ENCODE results near the gene B4GALNT4.
"Not testable (repeated sequence)": the region's sequence is repeated elsewhere in the genome, so short reads cannot be mapped to it uniquely, and the experiment has no call there.

B4GALNT4 gene

GRCh38 chr11:336659-337198 is 32.6 kb upstream of the B4GALNT4 start:
- DNase-seq = no peak

DNA sequence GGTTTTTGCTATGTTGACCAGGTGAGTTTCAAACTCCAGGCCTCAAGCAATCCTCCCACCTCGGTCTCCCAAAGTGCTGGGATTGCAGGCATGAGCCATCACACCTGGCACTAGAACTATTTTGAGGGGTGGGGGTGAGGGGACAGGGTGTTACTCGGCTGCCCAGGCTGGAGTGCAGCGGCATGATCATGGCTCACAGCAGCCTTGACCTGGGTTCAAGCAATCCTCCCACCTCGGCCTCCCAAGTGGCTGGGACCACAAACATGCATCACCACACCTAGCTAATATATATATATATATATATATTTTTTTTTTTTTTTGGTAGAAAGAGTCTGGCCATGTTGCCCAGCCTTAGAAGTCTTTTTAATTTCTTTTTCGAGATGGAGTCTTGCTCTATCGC is 31.6 kb upstream of the B4GALNT4 start:
- no peak for DNase-seq

DNA sequence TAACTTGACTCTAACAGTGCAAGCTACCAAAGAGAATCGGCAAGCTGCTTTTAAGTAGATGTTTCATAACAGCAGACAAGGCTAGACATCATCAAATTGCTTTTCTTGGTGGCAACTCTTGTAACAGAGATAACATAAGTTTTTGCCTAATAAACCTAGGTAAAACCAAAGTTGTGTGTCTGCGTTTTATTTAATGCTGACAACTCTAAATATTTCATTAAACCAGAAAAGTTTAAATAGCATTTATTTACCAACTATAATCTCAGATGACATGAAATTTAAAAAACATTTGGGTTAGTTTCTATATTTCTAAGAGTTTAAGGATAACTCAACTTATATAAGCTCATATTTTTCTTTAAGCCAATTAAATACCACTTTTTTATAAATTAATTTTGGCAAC is 29.3 kb upstream of the B4GALNT4 start:
- DNase-seq = no peak

DNA sequence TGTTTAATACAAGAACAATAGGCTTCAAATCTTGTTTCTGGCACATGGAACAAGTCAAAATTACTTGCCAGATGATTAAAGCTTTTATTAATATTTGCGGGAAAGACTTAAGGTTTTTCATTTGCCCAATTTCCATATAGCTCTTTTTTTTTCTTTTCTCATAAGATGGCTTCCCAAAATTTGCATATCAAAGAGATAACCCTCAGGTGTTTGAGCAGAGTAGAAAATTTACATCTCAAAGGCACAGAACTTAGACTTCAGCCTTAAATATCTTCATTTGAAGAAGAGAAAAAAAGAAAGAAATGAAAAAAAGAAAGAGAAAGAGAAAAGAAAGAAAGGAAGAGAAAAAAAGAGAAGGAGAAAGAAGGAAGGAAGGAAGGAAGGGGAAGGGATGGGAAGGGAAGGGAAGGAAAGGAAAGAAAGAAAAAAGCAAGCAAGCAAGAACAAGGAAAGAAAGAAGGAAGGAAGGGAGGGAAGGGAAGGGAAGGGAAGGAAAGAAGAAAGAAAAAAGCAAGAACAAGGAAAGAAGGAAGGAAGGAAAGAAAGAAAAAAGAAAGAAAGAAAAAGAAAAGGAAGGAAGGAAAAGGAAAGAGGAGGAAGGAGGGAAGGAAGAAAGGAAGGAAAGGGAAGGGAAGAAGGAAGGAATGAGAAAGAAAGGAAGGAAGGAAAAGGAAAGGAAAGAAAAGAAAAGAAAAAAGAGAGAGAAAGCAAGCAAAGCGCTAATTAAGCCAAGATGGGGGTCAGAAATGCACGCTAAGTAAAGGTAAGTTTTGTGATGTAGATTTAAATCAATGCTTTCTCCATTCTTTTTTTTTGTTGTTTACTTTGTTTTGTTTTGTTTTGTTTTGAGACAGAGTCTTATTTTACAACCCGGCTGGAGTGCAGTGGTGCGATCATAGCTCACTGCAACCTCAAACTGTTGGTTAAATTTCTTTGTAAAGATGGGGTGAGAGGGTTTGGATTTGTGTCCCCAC is 28.5 kb upstream of the B4GALNT4 start:
- no peak for DNase-seq

- DNase-seq = no peak
Observed at GRCh38 chr11:342328-342727, 27.0 kb upstream of the B4GALNT4 start.

GRCh38 chr11:344836-345578 is 24.3 kb upstream of the B4GALNT4 start:
- no peak for DNase-seq

- DNase-seq = no peak
Observed at GRCh38 chr11:346529-346928, 22.8 kb upstream of the B4GALNT4 start.

DNA sequence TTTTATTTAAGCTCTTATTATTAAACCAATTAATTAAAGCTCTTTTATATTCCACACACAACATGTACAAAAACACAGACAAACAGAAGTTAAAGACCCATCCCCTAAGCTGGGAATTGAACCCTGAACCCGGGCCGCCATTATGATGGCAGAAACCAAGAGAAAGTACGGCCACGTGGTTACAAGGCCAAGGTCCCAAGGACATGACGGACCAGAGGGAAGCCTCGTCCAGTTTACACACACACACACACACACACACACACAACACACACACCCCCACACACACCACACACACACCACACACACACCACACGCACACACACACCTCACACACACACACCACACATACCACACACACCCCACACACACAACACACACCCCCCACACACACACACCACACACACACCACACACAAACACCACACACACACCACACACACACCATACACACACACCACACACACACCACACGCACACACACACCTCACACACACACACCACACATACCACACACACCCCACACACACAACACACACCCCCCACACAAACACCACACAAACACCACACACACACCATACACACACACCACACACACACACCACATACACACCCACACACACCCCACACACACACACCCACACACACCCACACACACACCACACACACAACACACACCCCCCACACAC is 19.9 kb upstream of the B4GALNT4 start:
- DNase-seq = not testable (repeated sequence)

- DNase-seq = not testable (repeated sequence)
Observed at GRCh38 chr11:350033-350722, 19.1 kb upstream of the B4GALNT4 start.

DNA sequence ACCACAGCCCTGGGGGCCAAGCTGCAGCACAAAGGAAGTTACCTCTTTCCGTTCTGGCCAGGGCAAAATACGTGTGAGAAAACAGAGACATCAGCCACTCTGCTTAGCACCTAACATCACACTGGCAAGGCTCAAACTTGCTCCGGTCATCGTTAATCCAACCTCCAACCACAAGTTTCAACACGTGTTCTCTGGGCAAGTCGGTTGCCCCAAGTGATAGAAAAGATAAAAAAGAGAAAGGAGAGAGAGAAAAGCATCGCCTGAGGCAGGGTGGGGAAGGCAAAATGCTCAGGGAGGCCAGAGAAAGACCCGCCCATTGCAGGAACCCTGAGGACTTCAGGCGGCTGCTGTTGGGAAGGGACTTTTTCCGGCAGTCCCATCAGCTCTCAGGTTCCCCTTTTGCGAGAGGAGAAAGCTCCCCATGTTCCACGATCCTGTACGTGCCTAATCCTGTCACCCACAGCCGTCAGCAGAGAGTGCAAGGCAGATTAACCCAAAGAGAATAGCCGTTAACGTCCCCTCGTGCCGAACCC is 18.5 kb upstream of the B4GALNT4 start:
- no peak for DNase-seq

DNA sequence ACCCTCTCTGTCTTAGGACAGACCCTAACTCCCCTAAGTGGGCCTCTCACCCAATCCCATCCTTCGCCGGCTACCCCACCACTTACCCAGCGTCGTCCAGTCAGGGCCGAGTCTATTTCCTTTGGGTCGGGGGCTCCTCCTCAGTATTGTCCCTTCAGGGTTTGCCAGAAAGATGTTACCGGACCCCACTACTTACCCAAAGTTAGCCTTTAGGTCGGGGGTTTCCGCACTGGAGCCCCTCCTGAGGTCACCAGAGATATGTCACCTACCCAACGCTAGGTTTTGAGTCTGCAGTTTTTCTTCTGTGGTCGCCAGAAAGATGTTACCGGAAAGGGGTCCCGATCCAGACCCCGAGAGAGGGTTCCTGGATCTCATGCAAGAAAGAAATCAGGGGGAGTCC is 17.9 kb upstream of the B4GALNT4 start:
- DNase-seq = no peak

DNA sequence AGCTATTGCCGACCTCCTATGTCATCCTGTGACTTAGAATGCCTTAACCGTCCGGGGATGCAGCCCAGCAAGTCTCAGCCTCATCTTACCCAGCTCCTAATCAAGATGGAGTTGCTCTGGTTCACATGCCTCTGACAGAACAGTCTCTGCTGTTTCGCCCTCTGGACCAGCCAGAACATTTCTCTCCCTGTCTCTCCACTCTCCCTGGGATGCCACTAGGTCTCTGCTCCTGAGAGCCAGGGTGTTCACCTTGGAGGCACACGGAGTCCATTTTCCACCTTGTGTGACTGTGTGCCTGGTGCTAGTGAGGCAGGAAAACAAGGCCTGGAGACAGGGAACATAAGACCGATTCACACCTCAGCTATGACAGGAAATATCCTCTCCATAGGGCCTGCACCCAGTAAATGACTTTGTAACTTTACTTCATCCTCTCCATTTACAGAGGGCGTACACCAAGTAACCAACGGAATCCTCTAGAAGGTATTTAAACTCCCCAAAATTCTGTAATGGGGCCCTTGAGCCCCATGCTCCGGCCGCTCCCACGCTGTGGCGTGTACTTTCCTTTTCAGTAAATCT is 16.8 kb upstream of the B4GALNT4 start:
- DNase-seq = no peak

DNA sequence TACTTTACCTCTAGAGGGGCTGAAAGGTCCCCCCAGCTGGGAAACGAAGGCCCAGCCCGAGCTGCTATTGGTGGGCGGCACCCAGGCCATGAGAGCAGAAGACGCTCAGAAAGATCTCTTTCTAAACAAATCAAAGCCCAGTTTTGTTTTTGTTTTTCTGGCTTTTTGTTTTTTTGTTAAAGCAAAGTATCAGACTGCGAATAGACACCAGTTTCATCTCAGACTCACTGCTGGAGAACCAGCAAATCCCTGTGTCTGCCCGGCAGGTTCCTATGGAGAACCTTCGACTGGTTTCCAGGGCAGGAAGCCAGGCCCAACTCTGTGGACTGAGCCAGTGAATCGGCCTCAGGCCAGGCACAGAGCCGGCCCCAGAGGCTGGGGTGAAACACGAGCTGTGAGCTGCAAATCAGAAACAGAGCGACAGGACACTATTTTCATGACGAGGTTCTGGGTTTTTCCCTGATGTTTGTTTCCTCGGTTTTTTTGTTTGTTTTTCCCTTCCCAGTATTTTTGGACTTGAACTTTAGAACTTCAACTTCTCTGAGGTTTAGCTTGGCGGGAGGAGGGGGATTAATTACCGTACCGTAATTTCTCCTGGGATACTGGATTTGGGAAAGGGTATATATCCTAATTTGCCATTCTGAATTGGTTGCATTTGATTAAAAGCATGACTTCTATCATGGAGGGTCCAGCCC is 16.0 kb upstream of the B4GALNT4 start:
- no peak for DNase-seq

DNA sequence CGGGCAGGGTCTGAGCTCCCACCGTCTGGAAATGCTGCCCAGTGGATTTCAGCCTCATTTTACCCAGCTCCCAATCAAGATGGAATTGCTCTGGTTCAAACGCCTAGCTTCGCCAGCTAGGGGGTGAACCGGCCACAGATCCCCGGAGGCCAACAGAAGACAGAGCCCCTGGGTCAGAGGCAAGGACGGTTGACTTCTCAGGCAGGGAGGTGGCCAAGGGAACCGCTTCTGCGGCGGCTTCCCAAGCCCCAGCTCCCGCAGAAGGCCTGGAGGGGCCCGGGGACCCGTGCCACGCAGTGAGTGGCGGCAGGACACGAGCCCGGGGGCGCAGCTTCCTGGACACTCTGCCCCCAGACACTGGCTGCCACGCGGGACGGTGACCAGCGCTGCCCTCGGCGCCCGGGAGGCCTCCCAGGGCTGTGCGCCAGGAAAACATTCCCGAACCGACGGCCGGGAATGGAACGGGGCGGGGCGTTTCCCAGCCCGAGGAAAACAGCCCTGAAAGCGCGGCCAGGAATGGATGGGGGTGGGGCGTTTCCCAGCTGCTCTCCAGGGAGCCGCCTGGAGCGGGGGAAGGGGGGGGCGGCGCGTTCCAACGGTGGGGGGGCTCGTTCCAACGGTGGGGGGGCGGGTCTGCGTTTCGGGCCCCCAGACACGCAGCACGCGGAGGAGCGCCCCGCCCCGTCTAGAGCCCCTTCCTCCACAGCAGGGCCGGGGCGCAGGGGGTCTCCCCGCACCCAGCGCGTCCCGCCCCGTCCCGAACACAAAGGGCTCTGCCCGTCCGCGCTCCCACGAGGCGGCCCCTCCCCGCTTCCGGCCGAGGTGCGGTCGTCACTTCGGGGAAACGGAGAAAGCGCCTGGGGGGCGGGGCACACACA is 13.5 kb upstream of the B4GALNT4 start:
- DNase-seq = no peak

- DNase-seq = no peak
Observed at GRCh38 chr11:356610-357009, 12.7 kb upstream of the B4GALNT4 start.

DNA sequence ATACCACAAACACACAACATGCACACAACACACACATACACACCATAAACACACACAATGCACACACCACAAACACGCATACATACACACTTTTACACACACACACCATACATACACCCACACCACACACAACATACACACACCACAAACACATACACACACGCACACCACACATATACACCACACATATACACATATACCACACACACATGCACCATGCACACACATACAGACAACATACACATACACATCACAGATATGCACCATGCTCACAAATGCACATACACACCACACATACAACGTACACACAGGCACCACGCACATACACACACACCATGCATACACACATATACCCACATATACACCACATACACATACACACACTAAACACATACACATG is 11.7 kb upstream of the B4GALNT4 start:
- no peak for DNase-seq

- DNase-seq = no peak
Observed at GRCh38 chr11:358129-358800, 11.0 kb upstream of the B4GALNT4 start.

DNA sequence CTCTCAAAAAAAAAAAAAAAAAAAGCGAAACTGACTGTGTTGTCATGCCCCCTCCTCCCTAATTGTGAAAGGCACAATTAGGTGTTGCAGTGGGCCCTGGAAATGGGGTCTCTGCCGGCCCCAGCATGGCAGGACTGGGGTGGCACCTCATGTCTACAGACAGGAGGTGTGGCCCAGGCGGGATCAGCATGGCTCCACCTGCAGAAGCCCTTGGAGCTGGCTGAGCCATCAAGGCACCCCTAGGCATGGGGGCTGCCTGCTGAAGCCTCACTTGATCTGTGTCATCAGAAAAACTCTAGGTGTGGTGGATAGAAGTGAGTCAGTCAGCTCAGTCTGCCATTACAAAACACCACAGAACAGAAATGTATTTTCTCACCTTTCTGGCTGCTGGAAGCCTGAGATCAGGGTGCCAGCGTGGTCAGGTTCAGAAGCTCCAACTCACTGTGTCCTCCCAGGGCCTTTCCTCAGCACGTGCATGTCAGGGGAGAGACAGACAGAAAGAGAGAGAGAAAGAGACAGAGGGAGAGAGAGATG is 10.1 kb upstream of the B4GALNT4 start:
- no peak for DNase-seq

All from NCI-H1092 (cell line).